HG03280 (cell line): ENCODE measurements around the gene TENM4.

Source experiments
- ATAC-seq: cut with Tn5 transposase; IDR thresholded peaks from one replicate; pipeline ENCODE4 v1.9.1; 2021; ENCODE audit warnings: mild to moderate bottlenecking, moderate library complexity; ENCODE audit not compliant: unreplicated experiment

The TENM4 gene

GRCh38 chr11:78698612-78699011 lies 742.2 kb downstream of the TENM4 start:
- ATAC-seq, result no peak

GRCh38 chr11:78696177-78696576 lies 744.7 kb downstream of the TENM4 start:
- no peak for ATAC-seq

GRCh38 chr11:78694152-78694551 lies 746.7 kb downstream of the TENM4 start:
- ATAC-seq, result no peak

- ATAC-seq, result no peak
Measured at GRCh38 chr11:78691215-78691614, 749.6 kb downstream of the TENM4 start.

- ATAC-seq, result no peak
Measured at GRCh38 chr11:78690352-78690987, 750.4 kb downstream of the TENM4 start.

GRCh38 chr11:78689585-78690153 lies 751.2 kb downstream of the TENM4 start:
- ATAC-seq, result no peak

- no peak for ATAC-seq
Measured at GRCh38 chr11:78689101-78689500, 751.7 kb downstream of the TENM4 start.

- no peak for ATAC-seq
Measured at GRCh38 chr11:78688460-78688859, 752.4 kb downstream of the TENM4 start.

GRCh38 chr11:78685156-78685555 lies 755.7 kb downstream of the TENM4 start:
- ATAC-seq, result no peak

- ATAC-seq, result no peak
Measured at GRCh38 chr11:78684377-78684776, 756.5 kb downstream of the TENM4 start.

GRCh38 chr11:78683774-78684173 lies 757.1 kb downstream of the TENM4 start:
- no peak for ATAC-seq

GRCh38 chr11:78676026-78676557 lies 764.7 kb downstream of the TENM4 start:
- no peak for ATAC-seq

GRCh38 chr11:78672850-78673620 lies 767.8 kb downstream of the TENM4 start:
- ATAC-seq, result no peak

- ATAC-seq, result no peak
Measured at GRCh38 chr11:78669249-78669648, 771.6 kb downstream of the TENM4 start.

GRCh38 chr11:78667461-78667860 lies 773.4 kb downstream of the TENM4 start:
- ATAC-seq, result no peak

- ATAC-seq, result no peak
Measured at GRCh38 chr11:78666675-78667160, 774.1 kb downstream of the TENM4 start.

- ATAC-seq, result no peak
Measured at GRCh38 chr11:78664636-78665035, 776.2 kb downstream of the TENM4 start.

- ATAC-seq, result no peak
Measured at GRCh38 chr11:78662811-78663210, 778.0 kb downstream of the TENM4 start.

GRCh38 chr11:78660471-78660870 lies 780.4 kb downstream of the TENM4 start:
- no peak for ATAC-seq

- ATAC-seq, result no peak
Measured at GRCh38 chr11:78659326-78660270, 781.2 kb downstream of the TENM4 start.
